ENCODE data around the gene AUTS2.

DNA sequence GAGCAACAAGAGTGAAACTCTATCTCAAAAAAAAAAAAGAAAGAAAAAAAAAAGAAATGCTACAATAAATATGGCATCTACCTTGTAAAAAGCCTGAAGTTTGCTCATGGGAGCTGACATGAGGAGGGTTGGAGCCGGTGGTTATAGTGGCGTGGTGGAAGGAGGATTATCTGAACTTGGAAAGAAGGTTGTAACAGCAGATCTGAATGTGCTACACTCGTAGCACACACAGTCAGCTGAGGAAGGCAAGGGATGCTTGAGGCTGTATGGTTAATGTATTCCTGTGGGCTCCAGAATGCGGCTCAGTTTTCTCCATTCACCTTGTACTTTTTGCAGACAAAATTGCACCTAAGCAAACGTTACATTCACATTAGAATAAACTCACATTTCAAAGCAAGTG lies 1143.4 kb downstream of the AUTS2 start:
- TF ChIP-seq, protein P1, sequence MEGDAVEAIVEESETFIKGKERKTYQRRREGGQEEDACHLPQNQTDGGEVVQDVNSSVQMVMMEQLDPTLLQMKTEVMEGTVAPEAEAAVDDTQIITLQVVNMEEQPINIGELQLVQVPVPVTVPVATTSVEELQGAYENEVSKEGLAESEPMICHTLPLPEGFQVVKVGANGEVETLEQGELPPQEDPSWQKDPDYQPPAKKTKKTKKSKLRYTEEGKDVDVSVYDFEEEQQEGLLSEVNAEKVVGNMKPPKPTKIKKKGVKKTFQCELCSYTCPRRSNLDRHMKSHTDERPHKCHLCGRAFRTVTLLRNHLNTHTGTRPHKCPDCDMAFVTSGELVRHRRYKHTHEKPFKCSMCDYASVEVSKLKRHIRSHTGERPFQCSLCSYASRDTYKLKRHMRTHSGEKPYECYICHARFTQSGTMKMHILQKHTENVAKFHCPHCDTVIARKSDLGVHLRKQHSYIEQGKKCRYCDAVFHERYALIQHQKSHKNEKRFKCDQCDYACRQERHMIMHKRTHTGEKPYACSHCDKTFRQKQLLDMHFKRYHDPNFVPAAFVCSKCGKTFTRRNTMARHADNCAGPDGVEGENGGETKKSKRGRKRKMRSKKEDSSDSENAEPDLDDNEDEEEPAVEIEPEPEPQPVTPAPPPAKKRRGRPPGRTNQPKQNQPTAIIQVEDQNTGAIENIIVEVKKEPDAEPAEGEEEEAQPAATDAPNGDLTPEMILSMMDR (conservative IDR thresholded peaks at IDR 0.05; ENCODE audit: low read length): no peak
- no peak for TF ChIP-seq EZH2phosphoT487 (IDR thresholded peaks at IDR 0.05; ENCODE audit: borderline replicate concordance)
